HEK293T (cell line): ENCODE data around the gene CLGN.
"Not testable (repeated sequence)": the region's sequence is repeated elsewhere in the genome, so short reads cannot be mapped to it uniquely, and the experiment has no call there.

Source experiments
- CTCF ChIA-PET: fragments of 350-600 bp; formaldehyde crosslinking; extraction: SDS; loops from one replicate; lab custom pipeline; 2021; ENCODE audit warnings: antibody characterized with exemption, inconsistent platforms; lab: Yijun Ruan, JAX
- POLR2A ChIA-PET: fragments of 350-600 bp; formaldehyde crosslinking; extraction: SDS; loops from one replicate; lab custom pipeline; 2020; ENCODE audit warnings: antibody characterized with exemption, inconsistent platforms; lab: Yijun Ruan, JAX
- DNase-seq: peaks from one replicate; pipeline ENCODE4 v3.0.0; 2012; ENCODE audit warnings: mixed read lengths; ENCODE audit errors: extremely low spot score
- ARNT ChIP-seq: fragments of 450-650 bp; IDR thresholded peaks from 2 replicates; pipeline ENCODE4 v1.6.1; 2017; ENCODE audit warnings: mild to moderate bottlenecking
- BHLHE40 ChIP-seq: fragments of 450-650 bp; IDR thresholded peaks from 2 replicates; pipeline ENCODE4 v1.6.1; 2016; ENCODE audit warnings: mild to moderate bottlenecking, moderate library complexity, borderline replicate concordance
- CTBP1 ChIP-seq: fragments of 450-650 bp; IDR thresholded peaks from 2 replicates; pipeline ENCODE4 v1.6.1; 2016; ENCODE audit warnings: borderline replicate concordance
- ELF4 ChIP-seq: fragments of 450-650 bp; IDR thresholded peaks from 2 replicates; pipeline ENCODE4 v1.6.1; 2017; ENCODE audit warnings: antibody characterized with exemption
- FOXA1 ChIP-seq: fragments of 450-650 bp; IDR thresholded peaks from 2 replicates; pipeline ENCODE4 v1.6.1; 2016; ENCODE audit warnings: mild to moderate bottlenecking
- FOXK2 ChIP-seq: fragments of 450-650 bp; IDR thresholded peaks from 2 replicates; pipeline ENCODE4 v1.6.1; 2016; ENCODE audit warnings: mild to moderate bottlenecking
- FOXM1 ChIP-seq: fragments of 450-650 bp; IDR thresholded peaks from 2 replicates; pipeline ENCODE4 v1.6.1; 2017; ENCODE audit warnings: mild to moderate bottlenecking, borderline replicate concordance
- HDGF ChIP-seq: fragments of 450-650 bp; IDR thresholded peaks from 2 replicates; pipeline ENCODE4 v1.6.1; 2017; ENCODE audit warnings: antibody characterized with exemption, borderline replicate concordance
- L3MBTL2 ChIP-seq: fragments of 450-650 bp; conservative IDR thresholded peaks from 2 replicates; pipeline ENCODE4 v1.6.1; 2016; ENCODE audit warnings: mild to moderate bottlenecking
- LEF1 ChIP-seq: fragments of 450-650 bp; IDR thresholded peaks from 2 replicates; pipeline ENCODE4 v1.6.1; 2017; ENCODE audit warnings: mild to moderate bottlenecking, borderline replicate concordance
- NFRKB ChIP-seq: fragments of 450-650 bp; IDR thresholded peaks from 2 replicates; pipeline ENCODE4 v1.6.1; 2016; ENCODE audit warnings: mild to moderate bottlenecking, moderate library complexity
- PKNOX1 ChIP-seq: fragments of 450-650 bp; IDR thresholded peaks from 2 replicates; pipeline ENCODE4 v1.6.1; 2016
- SP1 ChIP-seq: fragments of 450-650 bp; IDR thresholded peaks from 2 replicates; pipeline ENCODE4 v1.6.1; 2017
- SUZ12 ChIP-seq: fragments of 450-650 bp; IDR thresholded peaks from 2 replicates; pipeline ENCODE4 v1.6.1; 2016; ENCODE audit warnings: mild to moderate bottlenecking
- TARDBP ChIP-seq: fragments of 450-650 bp; IDR thresholded peaks from 2 replicates; pipeline ENCODE4 v1.6.1; 2016
- ZNF384 ChIP-seq: fragments of 450-650 bp; IDR thresholded peaks from 2 replicates; pipeline ENCODE4 v1.6.1; 2016

Gene CLGN

GRCh38 chr4:140427919-140428471 is 547 bp upstream of the CLGN start:
- DNase-seq: no peak
- ChIA-PET POLR2A (interaction anchor here (1.0 to 3.1 kb wide), 7 partner anchors 8 to 422 kb away, joined by 3 to 26 read pairs (median 6); partner anchors contain the start of genes SCOC and TBC1D9), CTCF (interaction anchor here (0.6 to 1.8 kb wide), 15 partner anchors 9 to 182 kb away, joined by 3 to 16 read pairs (median 4); no protein-coding TSS in a partner anchor)
- TF ChIP-seq PKNOX1: peak; percentile 69
- TF ChIP-seq FOXK2: no peak

- POLR2A ChIA-PET: interaction anchor here (0.8 to 3.1 kb wide), 8 partner anchors 10 to 525 kb away, joined by 3 to 26 read pairs (median 6); partner anchors contain the start of genes SCOC and TBC1D9
- peak; percentile 42 for DNase-seq
- CTCF ChIA-PET: interaction anchor here (0.6 to 1.8 kb wide), 15 partner anchors 11 to 365 kb away, joined by 3 to 16 read pairs (median 4); no protein-coding TSS in a partner anchor
- TF ChIP-seq L3MBTL2 (no peak), ARNT (no peak), TARDBP (no peak), HDGF (no peak), FOXK2 (no peak), SUZ12 (no peak), PKNOX1 (no peak), BHLHE40 (no peak), ZNF384 (no peak), NFRKB (no peak), ELF4 (no peak), FOXM1 (no peak), FOXA1 (no peak), LEF1 (no peak), CTBP1 (no peak), SP1 (no peak)
These were observed 790 bp downstream of the CLGN start for GRCh38 chr4:140426610-140427105.

GRCh38 chr4:140423106-140423505 is 4.3 kb downstream of the CLGN start:
- TF ChIP-seq NFRKB (no peak), CTBP1 (no peak), FOXA1 (no peak), LEF1 (no peak), ZNF384 (no peak), TARDBP (no peak), L3MBTL2 (no peak), HDGF (no peak), BHLHE40 (no peak), SUZ12 (no peak), ARNT (no peak), SP1 (no peak), ELF4 (no peak), FOXK2 (no peak), FOXM1 (no peak), PKNOX1 (no peak)
- ChIA-PET POLR2A (no interaction called here), CTCF (no interaction called here)
- no peak for DNase-seq

- DNase-seq, CTCF ChIA-PET, POLR2A ChIA-PET: not testable (repeated sequence)
These were observed 14.1 kb downstream of the CLGN start for GRCh38 chr4:140413130-140413969.

- POLR2A ChIA-PET: no interaction called here
- TF ChIP-seq PKNOX1 (no peak), LEF1 (no peak)
- CTCF ChIA-PET: no interaction called here
- DNase-seq: no peak
These were observed 18.5 kb downstream of the CLGN start for GRCh38 chr4:140408974-140409373.

- POLR2A ChIA-PET: no interaction called here
- CTCF ChIA-PET: no interaction called here
These were observed 21.2 kb downstream of the CLGN start for GRCh38 chr4:140406292-140406691.

More at GRCh38 chr4:140406292-140406691, 21.2 kb downstream of the CLGN start:
- no peak for DNase-seq
- no peak for TF ChIP-seq L3MBTL2
- TF ChIP-seq FOXA1: no peak
- no peak for TF ChIP-seq SUZ12
- TF ChIP-seq HDGF: no peak
